Measurements from ENCODE around the gene AQP3.
"Not testable (repeated sequence)": the region's sequence is repeated elsewhere in the genome, so short reads cannot be mapped to it uniquely, and the experiment has no call there.

Gene AQP3

DNA sequence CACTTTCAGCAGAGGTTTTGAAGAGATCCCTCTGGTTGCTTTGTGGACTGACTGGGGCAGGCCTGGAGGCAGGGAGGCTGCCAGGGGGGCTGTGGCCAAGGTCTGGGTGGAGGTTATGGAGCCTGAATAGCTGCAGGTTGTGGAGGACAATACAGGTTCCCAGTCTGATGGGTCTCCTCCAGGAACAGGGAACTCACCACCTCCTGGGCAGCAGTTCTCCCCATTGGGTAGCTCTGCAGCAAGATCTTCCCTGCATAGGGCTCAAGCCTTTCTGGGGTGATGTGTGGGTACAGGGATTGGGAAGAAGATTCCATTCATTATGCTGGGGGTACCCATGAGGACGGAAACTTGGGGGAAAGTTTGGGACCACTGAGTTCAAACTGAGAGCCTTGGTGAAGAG is 6.8 kb downstream of the AQP3 start:
- DNase-seq (ENCODE audit: low read depth) = no peak

DNA sequence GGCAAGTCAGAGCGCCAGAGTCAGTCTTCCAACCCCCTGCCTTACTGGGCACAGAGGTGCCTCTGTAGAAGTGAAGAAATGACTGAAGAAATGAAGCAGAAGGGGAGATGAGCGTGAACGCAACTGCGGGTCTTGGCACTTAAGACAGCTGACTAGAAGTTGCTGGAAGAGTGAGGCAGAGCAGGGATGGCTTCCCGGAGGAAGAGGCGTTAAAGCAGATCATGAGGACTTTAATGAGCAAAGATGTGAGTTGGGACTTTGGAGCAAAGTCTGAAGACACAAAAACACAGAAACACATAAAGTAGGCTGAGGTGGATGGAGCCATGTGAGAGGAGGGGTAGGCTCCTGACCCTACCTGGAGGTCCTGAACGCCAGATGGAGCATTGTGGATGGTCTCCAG is 7.2 kb downstream of the AQP3 start:
- no peak for DNase-seq (ENCODE audit: low read depth)

DNA sequence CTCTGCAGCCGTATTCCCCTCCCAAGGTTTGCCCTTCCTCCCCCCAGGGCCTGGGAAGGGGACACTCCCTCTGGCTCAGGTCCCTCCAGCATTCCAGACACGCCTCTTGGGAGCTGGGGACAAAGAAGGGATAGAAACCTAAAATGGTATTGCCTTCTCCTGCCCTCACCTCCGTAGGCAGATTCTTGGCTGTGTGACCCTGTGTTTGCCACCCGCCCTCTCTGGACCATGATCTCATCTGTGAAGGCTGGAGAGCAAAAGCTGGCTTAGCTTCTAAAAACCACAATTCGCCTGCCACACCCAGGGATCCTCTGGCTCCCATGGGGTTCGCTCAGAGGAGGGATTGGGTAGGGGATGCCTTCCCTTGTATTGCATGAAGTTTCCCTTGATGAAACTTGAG is 7.7 kb downstream of the AQP3 start:
- peak; percentile 17 for DNase-seq (ENCODE audit: low read depth)

DNA sequence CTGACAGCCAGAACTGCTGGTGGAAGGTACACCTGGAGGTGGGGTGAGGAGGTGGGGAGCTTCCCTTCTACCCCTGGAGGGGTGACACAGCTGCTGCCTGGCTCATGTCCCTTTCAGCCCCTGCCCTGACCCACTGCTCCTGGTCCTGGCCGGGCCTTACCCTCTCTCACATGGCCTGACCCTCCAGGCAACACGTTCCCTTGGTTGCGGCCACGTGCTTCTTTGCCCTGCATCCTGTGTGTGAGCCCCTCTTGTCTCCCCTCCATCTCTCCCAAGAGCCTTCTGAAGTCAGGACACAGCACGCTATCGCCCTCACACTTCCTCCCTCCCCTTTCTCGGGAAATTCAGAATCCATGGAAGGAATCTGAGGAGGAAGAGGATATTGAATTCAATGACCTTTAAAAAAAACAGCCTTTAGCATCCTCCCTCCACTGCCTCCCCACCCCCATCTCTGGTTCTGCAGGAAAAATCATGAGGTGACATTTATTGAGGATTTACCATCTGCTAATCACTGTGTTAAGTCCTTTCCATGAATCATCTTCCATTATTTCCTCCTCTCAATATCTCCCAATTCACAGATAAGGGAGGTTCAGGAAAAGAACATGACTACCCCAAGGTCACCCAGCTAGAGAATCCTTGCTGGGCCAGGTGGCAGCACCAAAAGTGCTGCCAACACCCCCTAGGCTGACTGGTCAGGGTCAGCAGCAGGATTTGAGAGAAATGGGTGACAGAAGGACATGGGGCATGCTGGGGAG is 8.3 kb downstream of the AQP3 start:
- no peak for DNase-seq (ENCODE audit: low read depth)

DNA sequence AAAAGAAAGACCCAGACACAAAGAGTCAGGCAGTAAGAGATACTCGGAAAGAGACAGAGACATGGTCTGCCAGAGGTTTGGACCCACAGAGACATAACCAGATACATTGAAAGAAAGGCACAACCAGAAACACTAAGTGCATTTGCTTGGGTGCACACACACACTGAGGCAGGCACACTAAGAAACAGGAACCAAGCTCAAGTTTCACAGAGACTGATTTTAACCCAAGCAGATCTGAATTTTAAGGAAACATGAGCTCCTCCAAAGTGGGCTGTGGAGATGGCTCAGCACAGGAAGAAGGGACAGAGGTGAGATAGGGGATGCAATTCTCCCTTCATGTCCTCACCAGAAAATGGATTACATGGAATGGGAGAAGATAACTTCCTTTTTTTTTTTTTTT is 9.5 kb downstream of the AQP3 start:
- no peak for DNase-seq (ENCODE audit: low read depth)

DNA sequence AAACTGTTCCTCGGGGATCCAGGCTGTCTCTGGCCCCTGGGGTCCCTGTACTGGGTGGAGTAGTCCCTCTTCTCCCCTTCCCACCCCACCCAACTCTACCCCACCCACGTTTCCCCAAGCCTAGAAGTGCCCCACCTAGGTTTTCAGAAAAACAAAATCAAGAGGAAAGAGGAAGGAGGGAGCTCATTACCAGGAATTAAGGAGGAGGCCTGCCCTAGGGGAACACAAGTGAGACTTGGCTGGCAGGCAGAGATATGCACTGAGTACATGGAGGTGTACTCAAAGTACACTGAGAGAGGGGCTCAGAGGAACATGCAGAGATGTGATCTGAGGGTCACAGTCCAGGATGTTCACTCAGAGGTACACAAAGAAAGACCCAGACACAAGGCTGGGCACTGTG is 10.2 kb downstream of the AQP3 start:
- DNase-seq (ENCODE audit: low read depth) = no peak

DNA sequence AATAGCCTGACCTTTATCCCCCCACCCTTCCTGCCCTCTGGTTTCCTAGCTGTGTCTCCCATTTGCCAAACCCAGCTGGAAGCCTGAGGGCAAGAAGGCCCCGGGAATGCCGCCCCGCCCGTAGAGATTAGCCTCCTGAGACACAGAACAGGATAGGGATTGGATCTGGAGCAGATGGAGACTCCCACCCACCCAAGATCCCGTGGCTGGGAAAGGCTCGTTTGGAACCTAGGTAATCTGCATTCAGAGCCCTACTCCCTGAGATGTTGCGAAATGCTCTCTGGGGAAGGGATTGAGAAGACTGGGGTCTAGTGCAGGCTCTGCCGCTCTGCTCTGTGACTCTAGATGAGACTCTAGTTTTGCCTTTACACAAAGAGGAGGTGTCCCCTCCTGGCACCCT is 10.9 kb downstream of the AQP3 start:
- DNase-seq (ENCODE audit: low read depth) = no peak

DNA sequence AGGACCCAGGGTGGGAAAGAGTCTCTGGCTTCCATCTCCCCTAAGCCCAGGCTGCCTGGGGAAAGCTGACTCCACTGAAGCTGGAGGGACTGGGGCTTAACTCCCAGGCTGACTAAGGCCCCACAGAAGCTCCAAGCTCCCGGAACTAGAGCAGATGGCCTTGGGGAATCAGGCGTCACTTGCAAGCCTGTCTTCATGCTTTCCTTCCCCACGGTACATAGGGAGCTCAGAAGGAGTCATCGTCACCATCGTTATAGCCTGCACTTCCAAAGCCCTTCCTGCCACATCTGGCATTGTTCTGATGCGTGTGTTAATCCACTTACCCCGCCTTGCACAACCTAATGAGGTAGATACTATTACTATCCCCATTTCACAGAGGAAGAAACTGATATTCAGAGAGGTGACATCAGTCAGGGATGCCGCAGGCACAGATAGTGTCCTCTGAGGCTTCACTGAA is 11.5 kb downstream of the AQP3 start:
- DNase-seq (ENCODE audit: low read depth) = no peak

DNA sequence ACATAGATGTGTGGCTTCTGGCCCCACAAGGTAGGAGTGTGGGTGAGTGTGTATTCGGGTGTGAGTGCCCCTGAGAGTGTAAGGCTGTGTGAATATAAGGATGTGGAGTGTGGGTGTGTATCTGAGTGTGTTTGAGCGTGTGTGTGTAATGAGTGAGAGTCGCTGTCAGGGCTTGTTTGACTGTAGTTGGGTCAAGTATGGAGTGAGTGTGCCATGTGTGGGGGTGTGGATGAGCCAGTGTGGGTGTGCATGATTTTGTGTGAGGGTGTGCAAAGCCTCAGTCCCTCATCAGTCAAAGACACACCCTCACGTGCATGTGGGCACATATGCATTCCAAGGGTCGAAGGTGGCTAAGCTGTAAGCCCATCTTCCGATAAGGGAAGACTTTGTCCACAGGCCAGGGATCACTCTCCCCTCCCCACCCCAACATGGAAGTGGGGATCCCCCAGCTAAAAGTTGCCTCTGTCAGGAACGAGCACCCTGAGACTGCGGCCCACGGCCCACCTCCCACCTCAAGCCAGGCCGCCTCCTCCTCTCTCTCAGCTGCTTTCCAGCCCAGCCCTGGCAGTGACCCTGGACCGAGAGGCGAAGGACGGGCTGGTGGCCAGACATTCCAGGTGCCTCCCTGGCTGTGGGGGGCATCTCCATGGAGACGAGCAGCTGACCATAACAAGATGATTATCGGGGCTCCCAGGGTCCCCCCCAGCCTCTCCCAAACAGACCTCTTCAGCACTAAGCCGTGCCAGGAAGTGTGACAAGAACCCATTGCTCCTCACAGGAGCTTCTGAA is 12.9 kb downstream of the AQP3 start:
- DNase-seq (ENCODE audit: low read depth) = no peak

DNA sequence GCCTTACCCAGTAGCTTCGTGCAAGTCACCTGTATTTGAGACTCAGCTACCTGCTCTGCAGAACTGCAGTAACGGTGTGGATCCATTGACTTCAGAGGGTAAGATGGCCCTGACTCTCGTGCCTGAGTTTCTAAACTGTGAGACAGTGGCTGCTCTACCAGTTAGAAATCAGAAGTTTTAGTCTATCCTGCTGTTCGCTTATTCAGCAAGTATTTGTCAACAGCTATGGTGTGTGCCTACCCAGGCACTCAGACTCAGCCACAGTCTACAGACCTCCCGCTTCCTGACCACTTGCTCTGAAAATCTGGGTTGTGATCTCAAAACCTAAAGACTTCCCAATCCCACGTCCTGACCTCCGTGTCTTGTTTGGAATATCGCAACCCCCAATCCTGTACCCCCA is 13.5 kb downstream of the AQP3 start:
- DNase-seq (ENCODE audit: low read depth) = no peak

DNA sequence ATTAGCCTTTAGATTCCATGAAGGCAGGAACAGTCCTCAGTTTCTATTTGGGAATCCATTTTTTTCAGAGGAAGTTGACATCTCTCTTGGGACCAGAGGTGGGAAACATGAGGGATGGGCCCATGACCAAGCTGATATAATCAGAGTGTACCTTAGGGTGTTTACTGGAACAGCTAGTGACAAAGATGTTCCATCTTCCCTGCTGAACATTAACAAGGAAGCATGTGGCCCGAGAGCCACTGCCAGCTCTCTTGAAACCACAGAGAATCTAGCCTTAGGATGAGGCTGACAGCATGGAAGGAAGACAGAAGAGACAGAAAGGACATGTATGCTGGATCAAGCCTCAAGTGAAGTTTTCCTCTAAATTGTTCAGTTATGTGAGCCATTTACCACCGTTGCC is 16.0 kb downstream of the AQP3 start:
- no peak for DNase-seq (ENCODE audit: low read depth)

DNA sequence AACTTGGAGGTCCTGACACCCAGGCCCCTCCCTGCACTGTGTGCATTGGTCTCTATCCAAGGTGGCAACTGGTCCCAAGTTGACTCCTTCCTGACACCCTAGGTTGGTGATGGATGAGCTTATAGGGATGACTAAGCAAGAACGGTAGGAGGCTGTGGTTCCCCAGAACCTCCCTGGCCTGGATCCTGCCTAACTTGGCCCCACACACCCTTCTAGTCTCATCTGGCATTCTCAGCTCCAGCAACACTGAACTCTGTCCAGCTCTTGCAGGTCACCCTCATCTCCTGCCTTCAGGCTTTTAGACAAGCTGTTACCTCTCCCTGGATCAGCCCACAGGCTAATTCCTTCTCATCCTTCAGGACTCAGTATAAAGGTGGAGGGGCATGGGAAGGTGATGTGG is 16.5 kb downstream of the AQP3 start:
- DNase-seq (ENCODE audit: low read depth) = no peak

DNA sequence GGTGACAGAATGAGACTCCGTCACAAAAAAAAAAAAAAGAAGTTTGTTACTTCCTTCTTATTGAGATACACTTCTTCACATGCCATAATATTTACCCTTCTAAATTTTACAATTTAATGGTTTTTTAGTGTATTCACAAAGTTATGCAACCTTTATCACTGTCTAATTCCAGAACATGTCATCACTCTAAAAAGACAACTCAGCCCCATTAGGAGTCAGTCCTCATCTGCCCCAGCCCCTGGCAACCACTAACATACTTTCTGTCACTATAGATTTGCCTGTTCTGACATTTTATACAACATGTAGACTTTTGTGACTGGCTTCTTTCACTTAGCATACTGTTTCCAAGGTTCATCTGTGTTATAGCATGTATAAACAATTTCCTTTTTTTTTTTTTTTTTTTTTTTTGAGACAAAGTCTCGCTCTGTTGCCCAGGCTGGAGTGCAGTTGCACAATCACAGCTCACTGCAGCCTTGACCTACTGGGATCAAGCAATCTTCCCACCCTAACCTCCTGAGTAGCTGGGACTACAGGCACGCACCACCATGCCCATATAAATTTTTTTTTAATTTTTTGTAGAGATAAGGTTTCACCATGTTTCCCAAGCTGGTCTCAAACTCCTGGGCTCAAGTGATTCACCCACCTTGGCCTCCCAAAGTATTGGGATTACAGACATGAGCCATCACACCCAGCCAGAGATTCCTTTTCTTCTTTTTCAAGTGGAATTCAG is 18.0 kb downstream of the AQP3 start:
- no peak for DNase-seq (ENCODE audit: low read depth)

DNA sequence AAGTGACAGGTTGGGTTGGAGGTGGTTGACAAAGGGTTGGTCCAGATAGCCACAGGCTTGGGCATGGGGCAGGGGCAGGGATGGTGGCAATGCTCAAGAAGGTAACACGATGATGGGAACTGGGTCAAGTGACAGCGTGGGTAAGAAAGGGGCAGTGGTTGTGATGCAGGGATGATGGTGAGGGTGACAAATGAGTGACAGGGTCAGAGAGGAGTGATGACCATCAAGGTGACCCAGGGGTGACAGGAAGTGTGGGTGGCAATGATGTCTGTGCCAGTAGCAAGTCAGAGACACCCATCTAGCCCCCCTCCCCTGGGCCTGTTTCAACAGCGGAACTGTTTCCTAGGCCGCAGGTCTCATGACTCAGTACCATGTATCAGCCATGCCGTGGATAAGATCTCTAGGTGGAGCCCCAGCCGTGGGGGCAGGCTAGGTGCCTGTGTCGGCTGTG is 20.5 kb downstream of the AQP3 start:
- no peak for DNase-seq (ENCODE audit: low read depth)

DNA sequence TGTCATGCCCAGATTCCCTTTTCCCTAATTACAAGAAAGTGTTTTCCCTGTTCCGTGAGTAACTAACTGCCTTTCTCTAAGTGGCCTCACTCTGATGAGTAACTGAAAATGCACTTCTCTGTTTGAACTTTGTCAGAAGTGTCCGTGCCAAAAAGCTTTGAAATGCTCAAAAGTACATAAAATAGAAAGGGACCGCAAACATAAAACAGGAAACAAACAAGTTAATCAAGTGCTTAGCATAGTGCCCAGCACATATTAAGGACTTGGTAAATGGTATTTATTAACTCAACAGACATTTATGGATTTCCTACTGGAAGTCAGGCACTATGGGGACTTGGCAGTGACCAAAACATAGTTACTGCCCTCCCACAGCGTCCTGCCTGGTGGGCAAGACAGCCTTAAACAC is 22.3 kb downstream of the AQP3 start:
- no peak for DNase-seq (ENCODE audit: low read depth)

DNA sequence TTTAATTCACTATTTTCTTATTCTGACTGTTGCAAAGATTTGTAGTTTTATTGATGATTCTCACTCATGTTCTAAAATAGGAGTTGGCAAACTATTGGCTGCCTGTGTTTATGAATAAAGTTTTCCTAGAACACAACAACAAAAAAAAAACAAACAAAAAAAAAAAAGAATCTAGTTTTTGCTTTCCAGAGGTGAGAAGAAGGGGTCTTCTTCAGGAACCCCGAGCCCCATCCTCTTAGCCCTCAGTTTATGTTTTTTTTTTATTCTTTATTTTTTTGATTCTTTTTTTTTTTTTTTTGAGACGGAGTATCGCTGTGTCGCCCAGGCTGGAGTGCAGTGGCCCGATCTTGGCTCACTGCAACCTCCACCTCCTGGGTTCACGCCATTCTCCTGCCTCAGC is 22.9 kb downstream of the AQP3 start:
- not testable (repeated sequence) for DNase-seq (ENCODE audit: low read depth)

DNA sequence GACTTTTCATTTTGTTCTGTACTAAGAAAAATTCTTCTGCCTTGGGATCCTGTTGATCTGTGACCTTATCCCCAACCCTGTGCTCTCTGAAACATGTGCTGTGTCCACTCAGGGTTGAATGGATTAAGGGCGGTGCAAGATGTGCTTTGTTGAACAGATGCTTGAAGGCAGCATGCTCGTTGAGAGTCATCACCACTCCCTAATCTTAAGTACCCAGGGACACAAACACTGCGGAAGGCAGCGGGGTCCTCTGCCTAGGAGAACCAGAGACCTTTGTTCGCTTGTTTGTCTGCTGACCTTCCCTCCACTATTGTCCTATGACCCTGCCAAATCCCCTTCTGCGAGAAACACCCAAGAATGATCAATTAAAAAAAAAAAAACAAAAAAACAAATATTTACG is 23.4 kb downstream of the AQP3 start:
- DNase-seq (ENCODE audit: low read depth) = not testable (repeated sequence)

DNA sequence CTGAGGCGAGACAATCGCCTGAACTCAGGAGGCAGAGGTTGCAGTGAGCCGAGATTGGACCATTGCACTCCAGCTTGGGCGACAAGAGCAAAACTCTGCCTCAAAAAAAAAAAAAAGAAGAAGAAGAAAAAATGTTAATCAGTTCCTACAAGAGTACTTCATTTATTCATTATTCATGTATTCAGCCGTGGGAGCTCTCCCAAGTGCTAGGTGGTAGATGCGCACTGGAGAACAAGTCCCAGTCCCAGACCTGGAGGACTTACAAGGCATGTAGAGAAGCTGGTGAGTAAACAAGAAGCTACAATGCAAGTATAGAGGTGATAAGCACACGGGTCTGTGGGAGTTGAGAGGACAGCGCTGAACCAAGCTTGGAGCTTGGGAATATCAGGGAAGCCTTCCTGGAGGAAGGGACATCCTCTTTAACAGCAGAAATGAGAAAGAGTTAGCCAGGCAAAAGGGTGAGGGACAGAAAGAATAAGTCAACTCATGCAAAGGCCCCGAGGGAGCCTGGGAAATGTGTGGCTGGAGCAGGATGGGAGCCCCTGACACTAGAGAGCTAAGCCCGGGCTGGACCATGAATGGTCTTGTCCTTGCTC is 27.6 kb downstream of the AQP3 start:
- no peak for DNase-seq (ENCODE audit: low read depth)

DNA sequence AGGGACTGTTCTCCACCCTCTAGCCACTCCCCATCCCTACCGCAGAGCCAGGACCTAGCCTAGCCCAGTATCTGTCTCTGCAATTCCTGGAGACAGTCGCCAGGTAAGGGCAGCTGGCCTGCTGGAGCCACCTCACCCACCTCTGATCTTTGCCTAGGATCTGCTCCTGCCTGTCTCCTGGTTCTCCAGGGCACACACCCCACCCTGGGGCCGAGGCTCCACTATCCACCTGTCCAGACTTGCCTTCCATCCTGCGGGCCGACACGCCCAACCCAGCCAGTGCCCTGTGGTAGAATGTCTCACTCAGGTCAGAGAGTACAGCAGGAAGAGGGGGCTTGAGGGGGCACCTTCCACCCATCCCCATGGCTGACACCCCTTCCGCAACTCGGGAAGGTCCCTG is 29.3 kb downstream of the AQP3 start:
- no peak for DNase-seq (ENCODE audit: low read depth)

DNA sequence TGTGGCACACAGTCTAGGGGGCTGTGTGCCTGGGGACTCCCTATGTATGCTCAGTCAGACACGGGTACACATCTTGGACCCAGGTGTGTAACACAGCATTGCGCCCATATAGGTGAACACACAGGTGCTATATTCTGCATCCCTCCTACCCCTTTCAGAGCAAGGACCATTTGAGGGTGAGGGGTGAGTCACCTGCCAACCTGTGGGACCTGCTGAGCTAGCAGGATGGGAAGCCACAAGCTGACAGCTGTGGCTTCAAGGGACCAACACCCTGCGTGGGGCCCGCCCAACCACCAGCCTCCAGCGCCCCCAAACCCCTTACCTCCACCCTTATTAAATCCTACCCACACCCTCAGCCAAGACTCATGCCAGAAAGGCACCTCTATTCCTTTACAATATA is 30.4 kb downstream of the AQP3 start:
- DNase-seq (ENCODE audit: low read depth) = no peak

DNA sequence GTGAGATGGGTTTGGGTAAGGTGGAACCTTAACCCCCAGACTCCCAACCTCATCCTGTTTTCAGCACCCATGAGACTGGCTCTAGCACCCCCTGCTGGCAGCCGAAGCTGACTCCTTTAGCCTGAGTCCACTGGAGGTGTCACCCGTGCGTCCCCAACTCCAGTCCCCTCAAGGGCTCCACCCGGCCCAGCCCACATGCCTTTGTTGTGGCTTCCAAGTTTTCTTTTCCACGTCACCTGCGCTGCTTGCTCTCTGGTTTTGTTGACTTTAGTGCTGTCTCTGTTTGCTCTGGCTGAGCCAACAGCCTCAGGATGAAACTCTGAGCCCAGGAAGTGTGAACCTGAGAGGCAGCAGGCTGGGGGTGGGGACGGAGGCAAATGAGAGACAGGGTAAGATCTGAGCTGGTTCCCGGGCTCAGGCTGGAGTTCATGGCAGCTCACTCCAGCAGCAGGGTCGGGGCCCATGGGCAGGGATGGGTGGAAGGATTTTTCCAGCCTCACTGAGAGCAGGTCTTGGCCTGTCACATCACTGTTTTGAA is 31.8 kb downstream of the AQP3 start:
- peak; percentile 18 for DNase-seq (ENCODE audit: low read depth)

DNA sequence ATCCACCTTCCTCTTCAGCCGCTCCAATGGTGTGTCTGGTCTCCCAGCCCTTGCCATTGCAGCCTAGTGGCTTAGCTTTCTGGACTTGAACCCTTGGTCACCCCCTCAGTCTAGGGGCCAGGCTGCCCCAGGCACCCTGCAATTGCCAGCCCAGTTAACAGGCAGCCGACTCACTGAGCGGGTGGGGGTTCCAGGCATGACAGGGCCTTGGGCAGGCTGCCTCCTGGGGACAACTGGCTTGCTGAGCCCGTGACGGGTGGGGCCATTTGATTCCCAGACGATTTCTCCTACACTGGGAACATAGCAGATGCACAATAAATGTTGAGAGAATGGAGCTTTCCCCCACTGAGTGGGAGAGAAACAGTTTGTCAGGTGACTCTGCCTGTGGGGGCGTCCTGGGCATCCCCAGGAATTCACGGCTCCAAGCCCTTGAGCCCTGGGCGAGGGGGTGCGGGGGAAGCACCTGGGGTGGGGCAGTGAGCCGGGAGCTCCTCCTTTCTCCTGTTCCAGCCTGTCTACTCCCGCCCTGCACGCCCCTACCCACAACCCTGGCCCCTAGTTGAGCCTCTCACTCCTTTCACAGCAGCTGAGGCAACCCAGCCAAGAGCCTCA is 32.4 kb downstream of the AQP3 start:
- DNase-seq (ENCODE audit: low read depth) = no peak

Data from fibroblast of the conjunctiva (primary cell).